Neural crest cell (in vitro differentiated cells): ENCODE data around the gene TYMS. TPM values are rescaled to one million over a fixed set of nuclear protein-coding genes. Genes with fewer than 3 reads are reported as not detected.

Source experiments
- DNase-seq: peaks from one replicate; pipeline ENCODE4 v3.0.0; 2021; ENCODE audit warnings: low read depth, mixed read lengths, low spot score
- H3K27ac Mint-ChIP-seq: one replicate; pipeline ENCODE4 v1.8.0; 2021; ENCODE audit warnings: mild to moderate bottlenecking, mixed read lengths; ENCODE audit not compliant: unreplicated experiment
- H3K27me3 Mint-ChIP-seq: 2 replicates; pipeline ENCODE4 v1.8.0; 2021; ENCODE audit warnings: low read depth, mild to moderate bottlenecking, mixed read lengths
- H3K36me3 Mint-ChIP-seq: 2 replicates; pipeline ENCODE4 v1.8.0; 2021; ENCODE audit warnings: low read depth, mild to moderate bottlenecking, mixed read lengths
- H3K4me1 Mint-ChIP-seq: 2 replicates; pipeline ENCODE4 v1.8.0; 2021; ENCODE audit warnings: mixed read lengths
- H3K4me3 Mint-ChIP-seq: one replicate; pipeline ENCODE4 v1.8.0; 2021; ENCODE audit warnings: mild to moderate bottlenecking, mixed read lengths
- H3K9me3 Mint-ChIP-seq: 2 replicates; pipeline ENCODE4 v1.8.0; 2021; ENCODE audit warnings: mixed read lengths
- CTCF ChIP-seq: fragments of 200-600 bp; sonication (generic); conservative IDR thresholded peaks from 2 replicates; pipeline ENCODE4 v1.5.0; 2021; ENCODE audit warnings: antibody characterized with exemption, mild to moderate bottlenecking
- total RNA-seq: library from RNA; stranded (reverse); gene quantifications from 2 replicates; pipeline ENCODE4 v1.2.1, GENCODE V29; 2021

The TYMS gene
- total RNA-seq, 1 donor from 2014 or later, result 268 TPM

- Mint-ChIP-seq H3K9me3 (no peaks in the 10 kb centered on the region), H3K4me3 (no peak overlapping the region), H3K36me3 (no peaks in the 10 kb centered on the region), H3K4me1 (no peaks in the 10 kb centered on the region), H3K27ac (no peak overlapping the region), H3K27me3 (no peaks in the 10 kb centered on the region)
- no peak for DNase-seq
- no peak for TF ChIP-seq CTCF
Observed at GRCh38 chr18:621291-622043, 36.0 kb upstream of the TYMS start.

- Mint-ChIP-seq H3K36me3 (no peaks in the 10 kb centered on the region), H3K4me3 (no peak overlapping the region), H3K27me3 (no peaks in the 10 kb centered on the region), H3K4me1 (no peaks in the 10 kb centered on the region), H3K9me3 (no peaks in the 10 kb centered on the region), H3K27ac (no peak overlapping the region)
- TF ChIP-seq CTCF, result no peak
- DNase-seq, result no peak
Observed at GRCh38 chr18:622289-622688, 35.2 kb upstream of the TYMS start.

GRCh38 chr18:623761-624620, 33.5 kb upstream of the TYMS start:
- Mint-ChIP-seq H3K27ac (no peak overlapping the region), H3K27me3 (no peaks in the 10 kb centered on the region), H3K9me3 (no peaks in the 10 kb centered on the region), H3K36me3 (no peaks in the 10 kb centered on the region), H3K4me3 (no peak overlapping the region), H3K4me1 (no peaks in the 10 kb centered on the region)
- peak; percentile 80 for TF ChIP-seq CTCF
- peak; percentile 74 for DNase-seq

GRCh38 chr18:627231-627630, 30.2 kb upstream of the TYMS start:
- H3K9me3 Mint-ChIP-seq, result no peaks in the 10 kb centered on the region
- DNase-seq, result no peak
- H3K4me3 Mint-ChIP-seq, result no peak overlapping the region
- no peaks in the 10 kb centered on the region for H3K36me3 Mint-ChIP-seq
- no peaks in the 10 kb centered on the region for H3K27me3 Mint-ChIP-seq
- no peak for TF ChIP-seq CTCF
- no peak overlapping the region for H3K27ac Mint-ChIP-seq
- H3K4me1 Mint-ChIP-seq, result peaks cover 4% of the 10 kb centered on the region

GRCh38 chr18:629269-630150, 27.9 kb upstream of the TYMS start:
- Mint-ChIP-seq H3K27me3 (no peaks in the 10 kb centered on the region), H3K36me3 (no peaks in the 10 kb centered on the region), H3K4me1 (peaks cover 14% of the 10 kb centered on the region), H3K4me3 (no peak overlapping the region), H3K27ac (peak overlapping the region; percentile 70), H3K9me3 (peaks cover 2% of the 10 kb centered on the region)
- no peak for DNase-seq
- TF ChIP-seq CTCF, result peak; percentile 46
